Measurements from ENCODE around the gene TCP10L. TPM values are rescaled to one million over a fixed set of nuclear protein-coding genes. Genes with fewer than 3 reads are reported as not detected.
"Not testable (repeated sequence)": the region's sequence is repeated elsewhere in the genome, so short reads cannot be mapped to it uniquely, and the experiment has no call there.

The TCP10L gene
- total RNA-seq, result 1 to 10 TPM in 3 of 6 donors, not detected in 3; 1.0 to 2.7 (median 1.1) TPM

- no peak within 1 kb of the TSS for H3K27ac ChIP-seq
- DNase-seq (no peak), ATAC-seq (ENCODE audit: low FRiP score in 2 of 2) (no peak)
- WGBS, 2 donors, result 84 to 86% methylated on average over 16 to 17 of the region's 17 CpGs
- no peaks in the 10 kb centered on the region for H3K36me3 ChIP-seq
- no peaks in the 10 kb centered on the region for H3K9me3 ChIP-seq
- H3K4me1 ChIP-seq, result no peaks in the 10 kb centered on the region
- no peak within 1 kb of the TSS for H3K4me3 ChIP-seq
- no peak for TF ChIP-seq POLR2AphosphoS5 (IDR thresholded peaks at IDR 0.05)
- TF ChIP-seq POLR2A (IDR thresholded peaks at IDR 0.05), result no peak
- no peak for TF ChIP-seq CTCF (IDR thresholded peaks at IDR 0.05)
- no peak for TF ChIP-seq EP300 (IDR thresholded peaks at IDR 0.05)
- no peaks in the 10 kb centered on the region for H3K27me3 ChIP-seq
These were observed at the start of gene TCP10L for GRCh38 chr21:32585042-32585710. TCP10L (minus strand) TSS chr21:32585523; CDS start chr21:32584304, 1,219 bp downstream.

GRCh38 chr21:32626621-32627196, 41.4 kb upstream of the TCP10L start:
- Histone ChIP-seq H3K36me3 (peaks cover 0 to 22% (median 18%) of the 10 kb centered on the region in 4 donors), H3K4me1 (no peaks in the 10 kb centered on the region), H3K9me3 (no peaks in the 10 kb centered on the region), H3K27ac (no peak overlapping the region), H3K27me3 (no peaks in the 10 kb centered on the region), H3K4me3 (no peak overlapping the region)
- TF ChIP-seq CTCF (IDR thresholded peaks at IDR 0.05) (no peak), POLR2A (IDR thresholded peaks at IDR 0.05) (no peak), EP300 (IDR thresholded peaks at IDR 0.05) (no peak), POLR2AphosphoS5 (IDR thresholded peaks at IDR 0.05) (no peak)
- no peak for ATAC-seq (ENCODE audit: low FRiP score in 2 of 2)
- DNase-seq, result no peak
- WGBS, 2 donors, result 78 to 97% methylated on average over 3 of the region's 3 CpGs

- H3K27me3 ChIP-seq; ATAC-seq (ENCODE audit: low FRiP score in 2 of 2); H3K9me3 ChIP-seq; H3K4me1 ChIP-seq; H3K27ac ChIP-seq; H3K36me3 ChIP-seq; H3K4me3 ChIP-seq; DNase-seq: not testable (repeated sequence)
- WGBS, 2 donors, result 70 to 79% methylated on average over 6 of the region's 6 CpGs
These were observed 32.9 kb upstream of the TCP10L start for GRCh38 chr21:32618218-32618617.

GRCh38 chr21:32613436-32614043, 28.2 kb upstream of the TCP10L start:
- Histone ChIP-seq H3K27me3 (no peaks in the 10 kb centered on the region), H3K4me1 (peaks cover 10 to 18% (median 12%) of the 10 kb centered on the region in 4 donors), H3K4me3 (peak overlapping the region; percentile 89 to 92 (median 90)), H3K36me3 (peaks cover 4 to 10% (median 8%) of the 10 kb centered on the region in 4 donors), H3K9me3 (no peaks in the 10 kb centered on the region), H3K27ac (peak overlapping the region; percentile 89 to 93 (median 90))
- WGBS, 2 donors, result 73 to 78% methylated on average over 16 of the region's 16 CpGs
- DNase-seq (no peak), ATAC-seq (ENCODE audit: low FRiP score in 2 of 2) (no peak)
- TF ChIP-seq POLR2AphosphoS5 (IDR thresholded peaks at IDR 0.05), result no peak
- no peak for TF ChIP-seq EP300 (IDR thresholded peaks at IDR 0.05)

GRCh38 chr21:32612999-32613337, 27.6 kb upstream of the TCP10L start:
- peaks cover 10 to 18% (median 12%) of the 10 kb centered on the region in 4 donors for H3K4me1 ChIP-seq
- no peak for DNase-seq
- no peak for TF ChIP-seq CTCF (IDR thresholded peaks at IDR 0.05)
- TF ChIP-seq EP300 (IDR thresholded peaks at IDR 0.05), result no peak
- TF ChIP-seq POLR2AphosphoS5 (IDR thresholded peaks at IDR 0.05), result no peak
- TF ChIP-seq POLR2A (IDR thresholded peaks at IDR 0.05), result no peak
- H3K27me3 ChIP-seq, result no peaks in the 10 kb centered on the region
- H3K36me3 ChIP-seq, result peaks cover 4 to 16% (median 10%) of the 10 kb centered on the region in 4 donors
- peak; percentile 27 to 44 for ATAC-seq (ENCODE audit: low FRiP score in 2 of 2)
- no peaks in the 10 kb centered on the region for H3K9me3 ChIP-seq
- H3K4me3 ChIP-seq, result peak overlapping the region; percentile 89 to 92 (median 90)
- H3K27ac ChIP-seq, result peak overlapping the region; percentile 89 to 93 (median 90)
- 5% methylated on average over 11 to 14 of the region's 15 CpGs for WGBS, 2 donors
